ENCODE results near the gene HSPA12B. TPM values are rescaled to one million over a fixed set of nuclear protein-coding genes. Genes with fewer than 3 reads are reported as not detected.

Gene HSPA12B
- total RNA-seq, 2 donors from 2014 or later, result 1.5 to 1.7 TPM

DNA sequence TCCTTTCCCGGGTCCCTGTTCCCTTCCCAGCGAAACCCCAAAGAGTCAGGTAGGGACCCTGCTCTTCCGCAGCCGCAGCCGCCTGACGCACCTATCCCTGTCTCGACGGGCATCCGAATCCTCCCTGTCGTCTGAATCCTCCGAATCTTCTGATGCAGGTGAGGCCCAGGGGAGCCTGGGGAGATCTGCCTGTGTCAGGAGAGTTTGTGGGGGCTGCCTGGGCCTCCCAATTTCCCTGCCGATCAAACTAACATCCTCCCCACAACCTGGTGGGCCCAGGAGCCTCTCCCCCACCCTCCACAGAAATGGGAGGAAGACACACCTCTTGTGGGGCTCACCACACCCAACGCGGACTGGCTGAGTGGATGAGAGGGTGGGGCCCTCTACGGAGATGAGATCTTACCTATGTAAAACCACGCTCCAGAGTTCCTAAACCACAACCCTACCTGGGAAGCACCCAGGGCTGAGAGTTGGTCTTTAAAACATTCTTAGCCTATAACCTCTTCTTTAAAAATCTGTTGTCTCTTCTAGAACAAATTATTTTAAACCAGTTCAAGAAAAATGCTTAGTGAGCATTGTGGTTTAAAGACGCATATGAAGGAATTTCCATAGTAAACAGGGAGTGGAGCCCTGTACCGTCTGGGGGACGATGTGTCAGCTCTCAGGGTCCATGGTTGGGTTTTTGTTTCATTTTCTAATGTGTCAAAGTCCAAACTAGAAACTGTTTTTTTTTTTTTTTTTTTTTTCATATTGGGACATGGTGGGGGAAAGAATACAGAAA lies 65.3 kb downstream of the HSPA12B start:
- no peak for DNase-seq
- Histone ChIP-seq H3K9me3 (no peaks in the 10 kb centered on the region), H3K27me3 (no peaks in the 10 kb centered on the region), H3K9ac (ENCODE audit: low read depth in 2 of 2, low read length in 2 of 2) (peak overlapping the region; percentile 56 to 74), H3K4me3 (peak overlapping the region; percentile 84), H3K4me1 (peaks cover 21% of the 10 kb centered on the region), H3K36me3 (peaks cover 18% of the 10 kb centered on the region), H3K27ac (peak overlapping the region; percentile 98)
- intact Hi-C loops (cut with DNase I), result no loop called here
- TF ChIP-seq, protein P1, sequence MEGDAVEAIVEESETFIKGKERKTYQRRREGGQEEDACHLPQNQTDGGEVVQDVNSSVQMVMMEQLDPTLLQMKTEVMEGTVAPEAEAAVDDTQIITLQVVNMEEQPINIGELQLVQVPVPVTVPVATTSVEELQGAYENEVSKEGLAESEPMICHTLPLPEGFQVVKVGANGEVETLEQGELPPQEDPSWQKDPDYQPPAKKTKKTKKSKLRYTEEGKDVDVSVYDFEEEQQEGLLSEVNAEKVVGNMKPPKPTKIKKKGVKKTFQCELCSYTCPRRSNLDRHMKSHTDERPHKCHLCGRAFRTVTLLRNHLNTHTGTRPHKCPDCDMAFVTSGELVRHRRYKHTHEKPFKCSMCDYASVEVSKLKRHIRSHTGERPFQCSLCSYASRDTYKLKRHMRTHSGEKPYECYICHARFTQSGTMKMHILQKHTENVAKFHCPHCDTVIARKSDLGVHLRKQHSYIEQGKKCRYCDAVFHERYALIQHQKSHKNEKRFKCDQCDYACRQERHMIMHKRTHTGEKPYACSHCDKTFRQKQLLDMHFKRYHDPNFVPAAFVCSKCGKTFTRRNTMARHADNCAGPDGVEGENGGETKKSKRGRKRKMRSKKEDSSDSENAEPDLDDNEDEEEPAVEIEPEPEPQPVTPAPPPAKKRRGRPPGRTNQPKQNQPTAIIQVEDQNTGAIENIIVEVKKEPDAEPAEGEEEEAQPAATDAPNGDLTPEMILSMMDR (IDR thresholded peaks at IDR 0.05), result no peak

DNA sequence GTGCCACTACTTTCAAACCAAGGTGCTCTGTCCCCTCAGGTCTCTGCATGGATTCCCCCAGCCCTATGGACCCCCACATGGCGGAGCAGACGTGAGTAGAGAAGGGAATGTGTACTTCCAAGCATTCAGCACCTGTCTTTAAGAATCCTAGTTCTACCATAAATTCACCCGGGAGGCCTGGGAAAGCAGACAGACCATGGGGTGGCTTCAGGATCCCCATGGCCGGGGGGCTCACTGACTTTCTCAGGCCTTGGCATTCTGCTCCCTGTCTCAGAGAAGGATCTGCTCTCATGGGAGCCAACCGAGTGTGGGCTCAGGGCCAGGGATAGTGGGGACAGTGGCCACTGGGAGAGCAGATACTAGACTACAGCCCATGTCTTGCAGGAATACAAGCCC lies 65.9 kb downstream of the HSPA12B start:
- DNase-seq, result no peak
- Histone ChIP-seq H3K4me1 (peaks cover 21% of the 10 kb centered on the region), H3K27me3 (no peaks in the 10 kb centered on the region), H3K27ac (peak overlapping the region; percentile 98), H3K9me3 (no peaks in the 10 kb centered on the region), H3K36me3 (peaks cover 22% of the 10 kb centered on the region), H3K4me3 (no peak overlapping the region), H3K9ac (ENCODE audit: low read depth in 2 of 2, low read length in 2 of 2) (peak overlapping the region in 1 of 2 donors; percentile 74)
- TF ChIP-seq, protein P1 (IDR thresholded peaks at IDR 0.05), result no peak
- intact Hi-C loops (cut with DNase I), result no loop called here

DNA sequence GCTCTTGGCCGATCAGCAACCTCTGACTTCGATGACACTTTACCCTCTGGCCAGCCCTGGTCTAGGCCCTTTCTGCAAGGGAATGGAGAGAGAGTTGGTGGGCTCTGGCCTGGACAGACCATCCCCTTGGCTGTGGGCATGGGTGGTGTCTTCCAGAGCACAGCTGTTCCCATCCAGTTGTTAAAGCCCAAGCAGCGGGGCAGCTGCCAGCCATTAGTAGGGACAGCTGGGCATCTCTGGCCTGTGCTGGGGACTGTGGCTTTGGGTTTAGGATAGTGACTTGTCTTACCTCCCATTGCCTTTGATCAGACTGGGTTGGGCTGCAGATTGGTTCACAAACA lies 66.4 kb downstream of the HSPA12B start:
- H3K27me3 ChIP-seq, result no peaks in the 10 kb centered on the region
- no peak for DNase-seq
- no peaks in the 10 kb centered on the region for H3K9me3 ChIP-seq
- H3K27ac ChIP-seq, result peak overlapping the region; percentile 98
- H3K36me3 ChIP-seq, result peaks cover 24% of the 10 kb centered on the region
- H3K9ac ChIP-seq (ENCODE audit: low read depth in 2 of 2, low read length in 2 of 2), result peak overlapping the region in 1 of 2 donors; percentile 74
- no peak overlapping the region for H3K4me3 ChIP-seq
- TF ChIP-seq, protein P1 (IDR thresholded peaks at IDR 0.05), result no peak
- peaks cover 21% of the 10 kb centered on the region for H3K4me1 ChIP-seq
- intact Hi-C loops (cut with DNase I), result no loop called here

DNA sequence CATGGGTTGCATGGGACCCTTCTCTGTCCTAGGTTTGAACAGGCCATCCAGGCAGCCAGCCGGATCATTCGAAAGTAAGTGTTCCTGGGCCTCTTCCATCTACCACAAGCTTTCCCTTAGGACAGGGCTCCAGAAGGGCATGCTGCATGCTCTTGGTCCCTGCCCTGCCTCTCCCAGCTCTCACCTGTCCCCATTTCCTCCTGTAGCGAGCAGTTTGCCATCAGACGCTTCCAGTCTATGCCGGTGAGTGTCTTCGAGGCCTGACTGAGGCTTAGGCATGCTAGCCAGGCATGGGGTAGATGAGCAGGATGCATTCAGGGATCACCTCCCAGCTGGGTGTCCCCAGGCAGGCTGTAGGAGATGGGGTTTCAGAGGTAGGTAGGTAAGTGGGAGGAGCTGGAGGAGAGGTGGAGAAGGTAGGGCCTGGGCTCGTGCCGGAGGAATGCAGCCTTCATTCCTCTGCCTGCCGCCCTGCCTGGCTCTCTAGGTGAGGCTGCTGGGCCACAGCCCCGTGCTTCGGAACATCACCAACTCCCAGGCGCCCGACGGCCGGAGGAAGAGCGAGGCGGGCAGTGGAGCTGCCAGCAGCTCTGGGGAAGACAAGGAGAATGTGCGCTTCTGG lies 67.9 kb downstream of the HSPA12B start:
- H3K27me3 ChIP-seq, result no peaks in the 10 kb centered on the region
- no peak overlapping the region for H3K4me3 ChIP-seq
- peak overlapping the region in 1 of 2 donors; percentile 54 for H3K9ac ChIP-seq (ENCODE audit: low read depth in 2 of 2, low read length in 2 of 2)
- DNase-seq, result no peak
- peaks cover 21% of the 10 kb centered on the region for H3K4me1 ChIP-seq
- TF ChIP-seq, protein P1 (IDR thresholded peaks at IDR 0.05), result no peak
- peak overlapping the region; percentile 30 for H3K27ac ChIP-seq
- intact Hi-C loops (cut with DNase I), result no loop called here
- H3K36me3 ChIP-seq, result peaks cover 24% of the 10 kb centered on the region
- no peaks in the 10 kb centered on the region for H3K9me3 ChIP-seq

DNA sequence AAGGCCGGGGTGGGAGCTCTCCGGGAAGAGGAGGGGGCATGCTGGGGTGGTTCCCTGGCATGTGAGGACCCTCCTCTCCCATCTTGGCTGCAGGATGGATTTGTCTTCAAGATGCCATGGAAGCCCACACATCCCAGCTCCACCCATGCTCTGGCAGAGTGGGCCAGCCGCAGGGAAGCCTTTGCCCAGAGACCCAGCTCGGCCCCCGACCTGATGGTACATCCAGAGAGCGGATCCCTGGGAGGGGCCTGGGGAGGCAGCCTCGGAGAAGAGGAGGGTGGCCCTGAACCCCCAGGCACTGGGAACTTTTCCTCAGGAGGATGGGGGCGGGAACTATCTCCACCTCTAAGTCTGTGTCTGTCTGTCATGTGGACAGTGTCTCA lies 68.4 kb downstream of the HSPA12B start:
- H3K36me3 ChIP-seq, result peaks cover 24% of the 10 kb centered on the region
- no peaks in the 10 kb centered on the region for H3K27me3 ChIP-seq
- intact Hi-C loops (cut with DNase I), result no loop called here
- no peak overlapping the region for H3K9ac ChIP-seq (ENCODE audit: low read depth in 2 of 2, low read length in 2 of 2)
- H3K9me3 ChIP-seq, result no peaks in the 10 kb centered on the region
- H3K4me3 ChIP-seq, result no peak overlapping the region
- TF ChIP-seq, protein P1 (IDR thresholded peaks at IDR 0.05), result no peak
- H3K4me1 ChIP-seq, result peaks cover 26% of the 10 kb centered on the region
- DNase-seq, result no peak
- H3K27ac ChIP-seq, result peak overlapping the region; percentile 30
